ENCODE results near the gene KCNJ5.

KCNJ5 gene

GRCh38 chr11:128936606-128937251 lies 45.6 kb downstream of the KCNJ5 start:
- DNase-seq, result no peak

GRCh38 chr11:128937480-128937879 lies 46.3 kb downstream of the KCNJ5 start:
- DNase-seq, result no peak

- no peak for DNase-seq
Measured at GRCh38 chr11:128938156-128938885, 47.2 kb downstream of the KCNJ5 start.

- DNase-seq, result no peak
Measured at GRCh38 chr11:128939591-128939990, 48.4 kb downstream of the KCNJ5 start.

- no peak for DNase-seq
Measured at GRCh38 chr11:128940156-128940555, 49.0 kb downstream of the KCNJ5 start.

- no peak for DNase-seq
Measured at GRCh38 chr11:128940603-128941002, 49.4 kb downstream of the KCNJ5 start.

GRCh38 chr11:128941110-128941509 lies 50.0 kb downstream of the KCNJ5 start:
- DNase-seq, result no peak

GRCh38 chr11:128941573-128942271 lies 50.6 kb downstream of the KCNJ5 start:
- DNase-seq, result no peak

GRCh38 chr11:128942272-128942612 lies 51.1 kb downstream of the KCNJ5 start:
- DNase-seq, result no peak

- no peak for DNase-seq
Measured at GRCh38 chr11:128942817-128943427, 51.8 kb downstream of the KCNJ5 start, which contains the start of gene TP53AIP1. TP53AIP1 (minus strand) TSS chr11:128942871; CDS start chr11:128937818, 5,053 bp downstream.

- DNase-seq, result no peak
Measured at GRCh38 chr11:128943428-128943976, 52.3 kb downstream of the KCNJ5 start.

- DNase-seq, result no peak
Measured at GRCh38 chr11:128946648-128947047, 55.5 kb downstream of the KCNJ5 start.

GRCh38 chr11:128947773-128948172 lies 56.6 kb downstream of the KCNJ5 start:
- DNase-seq, result no peak

- no peak for DNase-seq
Measured at GRCh38 chr11:128948583-128948982, 57.4 kb downstream of the KCNJ5 start.

GRCh38 chr11:128949791-128950454 lies 58.8 kb downstream of the KCNJ5 start:
- no peak for DNase-seq

- no peak for DNase-seq
Measured at GRCh38 chr11:128953151-128953550, 62.0 kb downstream of the KCNJ5 start.

- no peak for DNase-seq
Measured at GRCh38 chr11:128955636-128956035, 64.5 kb downstream of the KCNJ5 start.

- DNase-seq, result peak in 1 of 2 donors; percentile 54
Measured at GRCh38 chr11:128956401-128957201, 65.4 kb downstream of the KCNJ5 start.

- no peak for DNase-seq
Measured at GRCh38 chr11:128957202-128957482, 66.0 kb downstream of the KCNJ5 start.

- no peak for DNase-seq
Measured at GRCh38 chr11:128961645-128962044, 70.5 kb downstream of the KCNJ5 start.

- no peak for DNase-seq
Measured at GRCh38 chr11:128962896-128963295, 71.7 kb downstream of the KCNJ5 start.

GRCh38 chr11:128963744-128964325 lies 72.7 kb downstream of the KCNJ5 start:
- no peak for DNase-seq
